Prostate gland (tissue), 2 donors: ENCODE data around the gene NUF2. TPM values are rescaled to one million over a fixed set of nuclear protein-coding genes. Genes with fewer than 3 reads are reported as not detected.

Source experiments
- DNase-seq: peaks from one replicate; pipeline ENCODE4 v3.0.0-alpha.2; 2019; ENCODE audit warnings: low spot score
- H3K27ac ChIP-seq, 2 donors: fragments of 200-600 bp; sonication (generic); 2 replicates each; pipeline ENCODE4 v1.5.1; 2017 to 2019
- H3K27me3 ChIP-seq: fragments of 200-600 bp; sonication (generic); replicated peaks from 2 replicates; pipeline ENCODE4 v1.5.1; 2019; ENCODE audit not compliant: insufficient read depth
- H3K36me3 ChIP-seq, 2 donors: fragments of 200-600 bp; sonication (generic); 1 replicate in 1 of 2; 2 replicates in 1 of 2; pipeline versions ENCODE4 v1.5.1 to v1.8.1; 2017 to 2019
- H3K4me1 ChIP-seq: fragments of 200-600 bp; sonication (generic); replicated peaks from 2 replicates; pipeline ENCODE4 v1.5.1; 2019
- H3K4me3 ChIP-seq, 2 donors: fragments of 200-600 bp; sonication (generic); 2 replicates each; pipeline ENCODE4 v1.5.1; 2017 to 2019
- H3K9me3 ChIP-seq: fragments of 200-600 bp; sonication (generic); 2 replicates; pipeline ENCODE4 v1.5.1; 2017
- POLR2A ChIP-seq: fragments of 450-650 bp; IDR thresholded peaks from one replicate; pipeline ENCODE4 v1.6.1; 2016; ENCODE audit warnings: antibody characterized with exemption, mild to moderate bottlenecking
- POLR2AphosphoS5 ChIP-seq: sonication (generic); formaldehyde crosslinking; IDR thresholded peaks from one replicate; pipeline ENCODE4 v1.6.1; 2017; ENCODE audit warnings: antibody characterized with exemption
- WGBS: methylation state at CpG from one replicate; pipeline ENCODE4 v1.1.5; 2018; 5-methylcytosine and 5-hydroxymethylcytosine counted together
- intact Hi-C: fragments of 100-400 bp; cut with DNase I; formaldehyde crosslinking; loops from one replicate; pipeline ENCODE4 v1.14.2; 2022
- total RNA-seq, 2 donors: library from RNA; depleted of rRNA; stranded (reverse); fragments of >200 nt; gene quantifications; one replicate each; pipeline ENCODE4 v1.1.0, GENCODE V29; 2016
- TF ChIP-seq, protein P1 (sequence below), 4 experiments: fragments of 200-600 bp in 2 of 4; fragments of 450-650 bp in 2 of 4; sonication (generic) in 2 of 4; IDR thresholded peaks; 1 replicate in 3 of 4; 2 replicates in 1 of 4; pipeline ENCODE4 v1.5.1; 2016 to 2019; ENCODE audit warnings: antibody characterized with exemption in 4 of 4, mild to moderate bottlenecking in 2 of 4, moderate library complexity in 2 of 4

NUF2 gene
- total RNA-seq, 2 donors from 2014 or later, result 0.55 to 4.0 TPM

DNA sequence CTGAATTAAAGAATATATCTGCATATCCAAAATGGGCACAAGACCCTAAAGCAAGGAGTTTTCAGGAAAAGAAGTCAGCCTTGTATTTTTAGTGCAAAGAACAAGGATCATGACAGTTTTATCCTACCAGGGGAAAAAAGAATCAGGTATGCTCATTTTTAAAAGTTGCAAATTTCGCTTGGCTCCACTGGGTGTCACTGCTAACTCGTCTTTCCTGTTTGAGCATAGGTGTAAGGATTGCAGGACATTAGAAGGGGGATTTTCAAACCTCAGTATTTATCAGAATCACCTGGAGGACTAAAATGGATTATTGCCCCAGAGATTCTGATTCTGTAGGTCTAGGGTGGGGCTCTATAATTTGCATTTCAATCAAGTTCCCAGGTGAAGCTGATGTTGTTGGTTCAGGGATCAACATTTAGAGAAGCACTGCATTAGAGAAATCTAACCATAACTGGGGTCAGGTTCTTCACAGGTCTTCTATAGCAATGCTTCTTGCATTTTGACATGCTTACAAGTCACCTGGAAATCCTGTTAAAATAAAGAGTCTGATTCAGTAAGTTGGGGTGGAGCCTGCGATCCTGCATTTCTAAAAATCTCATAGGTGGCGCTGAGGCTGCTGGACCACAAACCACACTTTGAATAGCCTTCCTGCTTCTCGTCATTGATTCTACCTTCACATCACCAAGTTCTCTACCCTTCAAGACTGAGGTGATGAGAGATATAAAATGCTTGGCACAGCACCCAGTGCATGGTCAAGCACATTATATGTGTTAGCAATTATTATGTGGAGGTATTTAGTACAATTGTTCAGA is 39.6 kb downstream of the NUF2 start:
- no peaks in the 10 kb centered on the region for H3K4me1 ChIP-seq
- no peak overlapping the region for H3K4me3 ChIP-seq
- no peaks in the 10 kb centered on the region for H3K9me3 ChIP-seq
- no peaks in the 10 kb centered on the region for H3K27me3 ChIP-seq
- intact Hi-C loops, result no loop called here
- no peak overlapping the region for H3K27ac ChIP-seq
- TF ChIP-seq POLR2A, result no peak
- no peak for TF ChIP-seq POLR2AphosphoS5
- TF ChIP-seq, protein P1, sequence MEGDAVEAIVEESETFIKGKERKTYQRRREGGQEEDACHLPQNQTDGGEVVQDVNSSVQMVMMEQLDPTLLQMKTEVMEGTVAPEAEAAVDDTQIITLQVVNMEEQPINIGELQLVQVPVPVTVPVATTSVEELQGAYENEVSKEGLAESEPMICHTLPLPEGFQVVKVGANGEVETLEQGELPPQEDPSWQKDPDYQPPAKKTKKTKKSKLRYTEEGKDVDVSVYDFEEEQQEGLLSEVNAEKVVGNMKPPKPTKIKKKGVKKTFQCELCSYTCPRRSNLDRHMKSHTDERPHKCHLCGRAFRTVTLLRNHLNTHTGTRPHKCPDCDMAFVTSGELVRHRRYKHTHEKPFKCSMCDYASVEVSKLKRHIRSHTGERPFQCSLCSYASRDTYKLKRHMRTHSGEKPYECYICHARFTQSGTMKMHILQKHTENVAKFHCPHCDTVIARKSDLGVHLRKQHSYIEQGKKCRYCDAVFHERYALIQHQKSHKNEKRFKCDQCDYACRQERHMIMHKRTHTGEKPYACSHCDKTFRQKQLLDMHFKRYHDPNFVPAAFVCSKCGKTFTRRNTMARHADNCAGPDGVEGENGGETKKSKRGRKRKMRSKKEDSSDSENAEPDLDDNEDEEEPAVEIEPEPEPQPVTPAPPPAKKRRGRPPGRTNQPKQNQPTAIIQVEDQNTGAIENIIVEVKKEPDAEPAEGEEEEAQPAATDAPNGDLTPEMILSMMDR (IDR thresholded peaks at IDR 0.05), result peak in 3 of 4 experiments; percentile 8 to 29 (median 17)
- no peaks in the 10 kb centered on the region for H3K36me3 ChIP-seq
- WGBS, result 41% methylated on average over 5 of the region's 5 CpGs
- no peak for DNase-seq

DNA sequence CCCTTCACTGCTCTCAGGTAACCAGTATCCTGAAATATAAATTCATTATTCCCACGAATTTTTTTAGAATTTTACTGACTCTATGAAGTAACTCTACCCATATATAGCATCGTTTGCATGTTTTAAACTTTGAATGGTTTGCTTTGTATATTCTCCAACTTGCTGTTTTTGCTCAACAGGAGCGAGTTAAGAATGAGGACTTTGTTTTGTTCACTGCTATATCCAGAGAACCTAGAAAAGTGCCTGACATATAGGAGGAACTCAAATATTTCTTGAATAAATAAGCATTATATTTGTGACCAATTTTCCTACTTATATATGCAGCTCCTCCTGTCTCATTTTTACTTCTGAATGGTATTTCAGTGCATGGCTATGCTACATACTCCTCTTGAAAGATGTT is 43.4 kb downstream of the NUF2 start:
- TF ChIP-seq, protein P1 (IDR thresholded peaks at IDR 0.05), result no peak
- TF ChIP-seq POLR2A (no peak), POLR2AphosphoS5 (no peak)
- Histone ChIP-seq H3K4me3 (no peak overlapping the region), H3K36me3 (no peaks in the 10 kb centered on the region), H3K27ac (no peak overlapping the region), H3K4me1 (no peaks in the 10 kb centered on the region), H3K27me3 (no peaks in the 10 kb centered on the region), H3K9me3 (no peaks in the 10 kb centered on the region)
- DNase-seq, result no peak
- intact Hi-C loops, result no loop called here
- WGBS, result 58% methylated on average over 3 of the region's 3 CpGs

DNA sequence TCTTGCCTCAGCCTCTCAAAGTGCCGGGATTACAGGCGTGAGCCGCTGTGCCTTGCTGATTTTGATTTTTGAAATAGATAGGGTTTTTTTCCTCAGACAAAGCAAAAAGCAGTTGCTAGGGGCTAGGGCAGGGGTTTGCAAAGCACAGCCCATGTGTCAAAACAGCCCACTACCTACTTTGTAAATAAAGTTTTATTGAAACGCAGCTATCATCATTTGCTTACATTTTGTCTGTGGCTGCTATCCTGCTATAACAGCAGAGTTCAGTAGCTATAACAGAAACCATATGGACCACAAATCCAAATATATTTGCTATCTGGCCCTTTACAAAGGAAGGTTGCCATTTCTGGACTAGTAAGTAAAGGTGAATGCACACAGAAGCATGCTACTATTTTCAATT is 44.8 kb downstream of the NUF2 start:
- DNase-seq, result no peak
- Histone ChIP-seq H3K27ac (no peak overlapping the region), H3K27me3 (no peaks in the 10 kb centered on the region), H3K4me1 (no peaks in the 10 kb centered on the region), H3K36me3 (no peaks in the 10 kb centered on the region), H3K4me3 (no peak overlapping the region), H3K9me3 (no peaks in the 10 kb centered on the region)
- TF ChIP-seq POLR2AphosphoS5 (no peak), POLR2A (no peak)
- TF ChIP-seq, protein P1 (IDR thresholded peaks at IDR 0.05), result no peak
- WGBS, result 97% methylated on average over 4 of the region's 4 CpGs
- intact Hi-C loops, result no loop called here

DNA sequence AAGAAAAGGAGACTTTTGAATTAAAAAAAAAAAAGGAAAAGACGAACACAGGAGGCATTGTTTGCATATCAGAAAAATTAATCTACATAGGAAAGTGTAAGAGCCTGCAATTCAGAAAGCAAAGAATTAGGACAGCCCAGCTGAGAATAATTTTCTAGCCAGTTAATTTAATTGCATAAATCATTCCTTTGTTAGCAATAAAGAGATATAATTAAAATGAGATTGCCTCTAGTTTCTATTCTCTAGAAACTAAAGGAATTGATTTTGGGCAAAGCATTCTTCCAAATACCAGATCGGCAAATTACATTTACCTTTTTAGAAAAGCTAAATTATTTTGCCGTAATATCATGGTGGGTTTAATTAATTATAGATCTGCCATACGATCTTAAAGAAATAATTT is 46.0 kb downstream of the NUF2 start:
- DNase-seq, result no peak
- H3K4me1 ChIP-seq, result no peaks in the 10 kb centered on the region
- H3K4me3 ChIP-seq, result no peak overlapping the region
- H3K27me3 ChIP-seq, result no peaks in the 10 kb centered on the region
- 59% methylated on average over 4 of the region's 4 CpGs for WGBS
- TF ChIP-seq POLR2A (no peak), POLR2AphosphoS5 (no peak)
- TF ChIP-seq, protein P1 (IDR thresholded peaks at IDR 0.05), result no peak
- H3K36me3 ChIP-seq, result no peaks in the 10 kb centered on the region
- H3K27ac ChIP-seq, result no peak overlapping the region
- no peaks in the 10 kb centered on the region for H3K9me3 ChIP-seq
- intact Hi-C loops, result no loop called here

DNA sequence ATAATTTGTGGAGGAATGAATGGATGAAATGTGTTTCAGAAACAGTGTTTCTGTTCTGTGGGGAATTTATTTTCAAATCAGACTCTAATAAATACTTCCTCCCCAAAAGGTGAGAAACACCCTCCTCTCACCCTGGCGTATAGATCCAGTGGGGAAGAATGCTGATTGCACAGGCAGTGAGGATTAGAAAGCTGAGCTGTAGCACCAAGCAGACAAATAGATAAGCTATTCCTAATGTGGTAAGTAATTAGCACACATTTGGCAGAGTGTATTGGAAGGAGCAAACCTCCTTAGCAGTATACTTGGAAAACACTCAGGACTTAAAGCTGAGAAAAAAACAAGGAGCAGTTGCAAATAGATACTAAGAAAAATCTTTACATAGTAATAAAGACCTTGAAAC is 50.8 kb downstream of the NUF2 start:
- TF ChIP-seq, protein P1 (IDR thresholded peaks at IDR 0.05), result no peak
- TF ChIP-seq POLR2A (no peak), POLR2AphosphoS5 (no peak)
- Histone ChIP-seq H3K4me3 (no peak overlapping the region), H3K27ac (no peak overlapping the region), H3K27me3 (no peaks in the 10 kb centered on the region), H3K4me1 (no peaks in the 10 kb centered on the region), H3K36me3 (no peaks in the 10 kb centered on the region), H3K9me3 (no peaks in the 10 kb centered on the region)
- no peak for DNase-seq
- 90% methylated on average over 1 of the region's 1 CpG for WGBS
- intact Hi-C loops, result no loop called here
